Erythroblast (primary cell): ENCODE measurements around the gene ZBTB20.

Experiments used
- GATA1 ChIP-seq: IDR thresholded peaks from 2 replicates; pipeline ENCODE4 v1.6.1; 2011; ENCODE audit warnings: low read depth, mild to moderate bottlenecking, control low read depth, low read length, moderate library complexity
- POLR2A ChIP-seq: IDR thresholded peaks from 2 replicates; pipeline ENCODE4 v1.6.1; 2011; ENCODE audit warnings: mild to moderate bottlenecking, low read length

DNA sequence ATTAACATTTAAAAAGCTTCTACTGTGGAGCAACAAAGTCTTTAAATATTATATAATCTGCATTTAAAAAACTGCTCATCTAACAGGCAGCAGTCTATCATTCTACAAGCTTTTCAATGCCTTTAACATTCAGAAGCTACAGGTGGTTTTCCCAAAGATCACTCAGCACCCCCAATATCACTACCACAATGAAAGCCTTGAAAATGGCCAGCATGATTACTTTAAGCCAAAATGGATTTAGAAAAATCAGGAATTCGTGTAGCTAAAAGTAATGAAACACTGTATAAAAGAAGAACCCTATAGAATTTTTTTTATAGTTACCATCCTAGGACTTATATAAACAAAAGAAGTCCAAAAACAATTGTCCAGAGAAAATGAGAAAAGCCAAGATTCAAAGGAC lies 452.8 kb downstream of the ZBTB20 start:
- TF ChIP-seq POLR2A (no peak), GATA1 (no peak)
